ENCODE data around the gene GPC5.

GRCh38 chr13:91621963-91622362, 223.5 kb downstream of the GPC5 start:
- no peak for TF ChIP-seq POLR2A (IDR thresholded peaks at IDR 0.05)
- no peak for TF ChIP-seq CTCF (IDR thresholded peaks at IDR 0.05)

Data from ovary (tissue), 3 donors.